Heart right ventricle (tissue), 16 donors: ENCODE results near the gene KCNN3. TPM values are rescaled to one million over a fixed set of nuclear protein-coding genes. Genes with fewer than 3 reads are reported as not detected.

Experiments
- ATAC-seq, 8 donors: fragments of 200-7000 bp; cut with Tn5 transposase; one replicate each; pipeline ENCODE4 v1.9.1; 2020; ENCODE audit warnings: mild to moderate bottlenecking in 8 of 8, moderate library complexity in 8 of 8, moderate number of reproducible peaks in 1 of 8
- DNase-seq, 2 donors: peaks; one replicate each; pipeline ENCODE4 v3.0.0-alpha.2; 2020
- H3K27ac ChIP-seq, 10 donors: fragments of 200-600 bp; sonication (generic) in 2 of 10; one replicate each; pipeline versions ENCODE4 v1.5.0 to v1.8.0; 2020 to 2022; ENCODE audit warnings: mild to moderate bottlenecking in 3 of 10
- H3K27me3 ChIP-seq, 7 donors: fragments of 200-600 bp; one replicate each; pipeline ENCODE4 v1.8.0; 2021 to 2022; ENCODE audit warnings: mild to moderate bottlenecking in 2 of 7
- H3K36me3 ChIP-seq, 9 donors: fragments of 200-600 bp; sonication (generic) in 1 of 9; one replicate each; pipeline versions ENCODE4 v1.5.0 to v1.8.0; 2020 to 2022; ENCODE audit warnings: mild to moderate bottlenecking in 2 of 9
- H3K4me1 ChIP-seq, 9 donors: fragments of 200-600 bp; sonication (generic) in 1 of 9; one replicate each; pipeline versions ENCODE4 v1.5.0 to v1.8.0; 2020 to 2022; ENCODE audit warnings: mild to moderate bottlenecking in 4 of 9
- H3K4me3 ChIP-seq, 10 donors: fragments of 200-600 bp; sonication (generic) in 2 of 10; one replicate each; pipeline versions ENCODE4 v1.5.0 to v1.8.0; 2020 to 2022; ENCODE audit warnings: mild to moderate bottlenecking in 7 of 10, moderate library complexity in 2 of 10
- H3K9me3 ChIP-seq, 11 donors: fragments of 200-600 bp in 10 of 11; sonication (generic) in 2 of 11; one replicate each; pipeline versions ENCODE4 v1.5.0 to v1.8.0; 2013 to 2022; ENCODE audit warnings: mild to moderate bottlenecking in 2 of 11, control low read depth in 1 of 11, moderate library complexity in 1 of 11
- CTCF ChIP-seq, 9 donors: fragments of 200-600 bp; sonication (generic) in 2 of 9; IDR thresholded peaks; one replicate each; pipeline versions ENCODE4 v1.5.0 to v1.8.0; 2021 to 2022; ENCODE audit warnings: antibody characterized with exemption in 9 of 9, mild to moderate bottlenecking in 5 of 9, moderate library complexity in 1 of 9
- WGBS, 2 donors: extraction: QIAGEN DNeasy Blood & Tissue Kit; methylation state at CpG; one replicate each; pipeline ENCODE4 v1.1.7; 2013; ENCODE audit warnings: inconsistent platforms in 1 of 2; 5-methylcytosine and 5-hydroxymethylcytosine counted together
- intact Hi-C, 10 donors: fragments of 100-400 bp; cut with DNase I; formaldehyde crosslinking; loops; one replicate each; pipeline versions ENCODE4 v1.11.1 to v1.14.2; 2022
- long read RNA-seq, 3 donors: library from polyadenylated mRNA; unstranded; transcript quantifications; one replicate each; pipeline ENCODE4 v2.0.0, GENCODE V29; 2020 to 2021
- polyA plus RNA-seq, 2 donors: library from polyadenylated mRNA; stranded (reverse); fragments of 200-250 nt; gene quantifications; one replicate each; pipeline ENCODE4 v1.2.3, GENCODE V29; 2013
- total RNA-seq, 10 donors: library from RNA; stranded (reverse); fragmentation: NEBNext Ultra II Directional in 3 of 10; extraction: Animal tissue kit (Norgen Biotek cat#: 25700) in 3 of 10; gene quantifications; one replicate each; pipeline versions ENCODE4 v1.2.1 to v1.2.4, GENCODE V29; 2021 to 2023
- donor health status: Arrhythmogenic right ventricular cardiomyopathy.
- donor health status: ischemic (EF 13 %, LVEDD 7.1; RV severe dilation, severe dysfunction).
- donor health status: healthy with polysubstance abuse.
- donor health status: DM: no; HTN: yes; CAD: no.
- donor health status: DM: no; HTN: no; CAD: no.
- donor health status: ischemic (EF 25% LVEDD 6.9; RV normal size, moderate dysfunction).
- donor health status: ischemic (EF 25% LVEDD 5.7; RV mildly dilated, moderate dysfunction).
- donor health status: healthy.
- donor health status: DM: yes; HTN: yes; CAD: no.
- donor health status: Ischemic cardiomyopathy.
- donor health status: ischemic (EF 35%, LVEDD 5.7; RV mildly dilated, moderate dysfunction).
- donor health status: nonischemic (EF 11% LVEDD 7.7; RV severe dilation, severe dysfunction).
- donor health status: DM: yes; HTN: yes; CAD: no.
- donor health status: PGD.
- donor health status: ischemic (EF 29% LVEDD 5.4; RV normal size, mild dysfunction).
- donor health status: nonischemic (EF 23%, LVEDD 6.1; RV moderate dilation, normal function).

The KCNN3 gene
- 1 to 10 TPM in 9 of 10 donors, under 1 TPM in 1; 0.52 to 5.9 (median 2.7) TPM for total RNA-seq
- polyA plus RNA-seq = under 1 TPM; 0.17 to 0.59 TPM
- long read RNA-seq, donor 1, full-length matches to known transcripts = 1 of 2 reads
- long read RNA-seq, donor 1, partial matches to known transcripts = 1 of 2 reads
- long read RNA-seq, donor 1, other reads (novel, unspliced or antisense) = 0 of 2 reads
- long read RNA-seq, donor 2, full-length matches to known transcripts = 3 of 4 reads
- long read RNA-seq, donor 2, partial matches to known transcripts = 0 of 4 reads
- long read RNA-seq, donor 2, other reads (novel, unspliced or antisense) = 1 of 4 reads
- long read RNA-seq, donor 3, full-length matches to known transcripts = 1 of 2 reads
- long read RNA-seq, donor 3, partial matches to known transcripts = 0 of 2 reads
- long read RNA-seq, donor 3, other reads (novel, unspliced or antisense) = 1 of 2 reads

DNA sequence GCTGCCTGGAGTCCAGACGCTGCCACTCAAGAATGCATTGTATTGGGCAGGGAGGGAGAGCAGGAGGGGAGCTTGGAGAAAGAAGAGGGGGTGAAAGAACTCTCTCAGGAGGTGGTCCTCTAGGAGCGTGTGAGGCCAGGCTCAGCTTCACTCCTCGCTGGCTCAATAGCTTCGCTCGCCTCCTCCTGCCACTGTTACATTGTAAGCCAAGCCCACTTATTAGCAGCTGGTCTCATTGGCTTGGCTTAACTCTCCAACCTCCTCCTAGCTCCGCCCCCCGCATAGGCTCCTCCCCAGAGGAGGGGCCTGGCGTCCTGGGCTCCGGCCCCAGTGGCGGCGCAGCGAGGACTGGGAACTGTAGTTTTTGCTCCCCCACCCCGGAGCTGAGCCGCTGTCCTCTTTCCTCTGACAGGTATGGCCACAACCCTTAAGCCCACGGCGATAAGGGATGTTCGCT, at the start of gene KCNN3:
TSS of gene KCNN3 (minus strand) at position 167 of the 457 bp plus-strand sequence. CDS start 317 bp downstream, outside the sequence.
- H3K36me3 ChIP-seq = no peaks in the 10 kb centered on the region
- DNase-seq (peak; percentile 93), ATAC-seq (peak; percentile 96 to 98 (median 98))
- intact Hi-C loops = loop anchor here in 4 of 10 donors (5.0 to 10.0 kb wide), 4 partner anchors 93 to 385 kb away; no protein-coding TSS in a partner anchor
- H3K9me3 ChIP-seq = no peaks in the 10 kb centered on the region
- peaks cover 8 to 47% (median 38%) of the 10 kb centered on the region in 9 donors for H3K4me1 ChIP-seq
- H3K27ac ChIP-seq = peak within 1 kb of the TSS in 8 of 10 donors; percentile 23 to 68 (median 40)
- WGBS, 2 donors = 1% methylated on average over 16 to 17 of the region's 17 CpGs
- H3K27me3 ChIP-seq = peaks cover 0 to 26% (median 0%) of the 10 kb centered on the region in 7 donors
- no peak for TF ChIP-seq CTCF (IDR thresholded peaks at IDR 0.05)
- peak within 1 kb of the TSS; percentile 11 to 66 (median 56) for H3K4me3 ChIP-seq

DNA sequence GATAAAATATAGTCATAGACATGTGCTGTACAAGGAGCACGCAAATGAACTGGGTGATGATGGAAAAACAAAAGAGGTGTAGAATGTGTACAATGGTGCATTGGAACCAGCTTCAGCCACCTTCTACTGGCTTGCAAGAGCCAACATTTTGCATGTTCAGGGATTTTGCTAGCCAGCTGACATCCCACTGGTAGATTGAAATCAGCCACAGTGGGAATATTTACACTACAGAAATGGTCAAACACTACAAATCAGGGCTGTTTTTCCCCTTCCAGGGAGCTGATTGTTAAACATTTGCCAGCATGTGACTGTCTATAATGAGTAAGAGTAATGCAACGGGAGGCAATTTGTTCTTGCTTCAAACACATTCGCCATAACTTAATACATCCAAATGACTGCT, 43.2 kb upstream of the KCNN3 start:
- peaks cover 0 to 7% (median 0%) of the 10 kb centered on the region in 11 donors for H3K9me3 ChIP-seq
- intact Hi-C loops = no loop called here
- H3K4me3 ChIP-seq = no peak overlapping the region
- no peaks in the 10 kb centered on the region for H3K27me3 ChIP-seq
- 72 to 78% methylated on average over 3 of the region's 3 CpGs for WGBS, 2 donors
- H3K4me1 ChIP-seq = peaks cover 0 to 21% (median 5%) of the 10 kb centered on the region in 9 donors
- H3K27ac ChIP-seq = peak overlapping the region in 1 of 10 donors; percentile 54
- no peaks in the 10 kb centered on the region for H3K36me3 ChIP-seq
- DNase-seq (no peak), ATAC-seq (no peak)
- TF ChIP-seq CTCF (IDR thresholded peaks at IDR 0.05) = no peak

- peaks cover 0 to 11% (median 0%) of the 10 kb centered on the region in 11 donors for H3K9me3 ChIP-seq
- H3K27ac ChIP-seq = peak overlapping the region in 3 of 10 donors; percentile 41 to 58 (median 54)
- no peak for TF ChIP-seq CTCF (IDR thresholded peaks at IDR 0.05)
- no peaks in the 10 kb centered on the region for H3K27me3 ChIP-seq
- H3K4me1 ChIP-seq = peaks cover 0 to 21% (median 5%) of the 10 kb centered on the region in 9 donors
- ATAC-seq (peak; percentile 62 to 82 (median 71)), DNase-seq (peak in 1 of 2 donors; percentile 44)
- intact Hi-C loops = loop anchor here in 1 of 10 donors (1.0 kb wide), 1 partner anchor 24 kb away; the partner anchor contains the start of gene PMVK
- H3K36me3 ChIP-seq = no peaks in the 10 kb centered on the region
- H3K4me3 ChIP-seq = no peak overlapping the region
- 41 to 57% methylated on average over 2 of the region's 2 CpGs for WGBS, 2 donors
Observed at GRCh38 chr1:154912755-154913154, 42.7 kb upstream of the KCNN3 start.
